Fibroblast of skin of back (primary cell): ENCODE measurements around the gene WDFY3. TPM values are rescaled to one million over a fixed set of nuclear protein-coding genes. Genes with fewer than 3 reads are reported as not detected.

ENCODE experiments used
- DNase-seq: peaks from one replicate; pipeline ENCODE4 v3.0.0-alpha.2; 2013
- polyA plus RNA-seq, 2 experiments: library from polyadenylated mRNA; unstranded; fragments of 120-200 nt; gene quantifications; one replicate each; pipeline ENCODE4 v1.2.1, GENCODE V29; 2013; ENCODE audit not compliant: insufficient read length in 2 of 2

Gene WDFY3, protein sequence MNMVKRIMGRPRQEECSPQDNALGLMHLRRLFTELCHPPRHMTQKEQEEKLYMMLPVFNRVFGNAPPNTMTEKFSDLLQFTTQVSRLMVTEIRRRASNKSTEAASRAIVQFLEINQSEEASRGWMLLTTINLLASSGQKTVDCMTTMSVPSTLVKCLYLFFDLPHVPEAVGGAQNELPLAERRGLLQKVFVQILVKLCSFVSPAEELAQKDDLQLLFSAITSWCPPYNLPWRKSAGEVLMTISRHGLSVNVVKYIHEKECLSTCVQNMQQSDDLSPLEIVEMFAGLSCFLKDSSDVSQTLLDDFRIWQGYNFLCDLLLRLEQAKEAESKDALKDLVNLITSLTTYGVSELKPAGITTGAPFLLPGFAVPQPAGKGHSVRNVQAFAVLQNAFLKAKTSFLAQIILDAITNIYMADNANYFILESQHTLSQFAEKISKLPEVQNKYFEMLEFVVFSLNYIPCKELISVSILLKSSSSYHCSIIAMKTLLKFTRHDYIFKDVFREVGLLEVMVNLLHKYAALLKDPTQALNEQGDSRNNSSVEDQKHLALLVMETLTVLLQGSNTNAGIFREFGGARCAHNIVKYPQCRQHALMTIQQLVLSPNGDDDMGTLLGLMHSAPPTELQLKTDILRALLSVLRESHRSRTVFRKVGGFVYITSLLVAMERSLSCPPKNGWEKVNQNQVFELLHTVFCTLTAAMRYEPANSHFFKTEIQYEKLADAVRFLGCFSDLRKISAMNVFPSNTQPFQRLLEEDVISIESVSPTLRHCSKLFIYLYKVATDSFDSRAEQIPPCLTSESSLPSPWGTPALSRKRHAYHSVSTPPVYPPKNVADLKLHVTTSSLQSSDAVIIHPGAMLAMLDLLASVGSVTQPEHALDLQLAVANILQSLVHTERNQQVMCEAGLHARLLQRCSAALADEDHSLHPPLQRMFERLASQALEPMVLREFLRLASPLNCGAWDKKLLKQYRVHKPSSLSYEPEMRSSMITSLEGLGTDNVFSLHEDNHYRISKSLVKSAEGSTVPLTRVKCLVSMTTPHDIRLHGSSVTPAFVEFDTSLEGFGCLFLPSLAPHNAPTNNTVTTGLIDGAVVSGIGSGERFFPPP (N-terminal part only)
- 16.3 TPM for polyA plus RNA-seq (2013, experiment 1 of 2; ENCODE audit: insufficient read length)
- 21.3 TPM for polyA plus RNA-seq (2013, experiment 2 of 2; ENCODE audit: insufficient read length)

DNA sequence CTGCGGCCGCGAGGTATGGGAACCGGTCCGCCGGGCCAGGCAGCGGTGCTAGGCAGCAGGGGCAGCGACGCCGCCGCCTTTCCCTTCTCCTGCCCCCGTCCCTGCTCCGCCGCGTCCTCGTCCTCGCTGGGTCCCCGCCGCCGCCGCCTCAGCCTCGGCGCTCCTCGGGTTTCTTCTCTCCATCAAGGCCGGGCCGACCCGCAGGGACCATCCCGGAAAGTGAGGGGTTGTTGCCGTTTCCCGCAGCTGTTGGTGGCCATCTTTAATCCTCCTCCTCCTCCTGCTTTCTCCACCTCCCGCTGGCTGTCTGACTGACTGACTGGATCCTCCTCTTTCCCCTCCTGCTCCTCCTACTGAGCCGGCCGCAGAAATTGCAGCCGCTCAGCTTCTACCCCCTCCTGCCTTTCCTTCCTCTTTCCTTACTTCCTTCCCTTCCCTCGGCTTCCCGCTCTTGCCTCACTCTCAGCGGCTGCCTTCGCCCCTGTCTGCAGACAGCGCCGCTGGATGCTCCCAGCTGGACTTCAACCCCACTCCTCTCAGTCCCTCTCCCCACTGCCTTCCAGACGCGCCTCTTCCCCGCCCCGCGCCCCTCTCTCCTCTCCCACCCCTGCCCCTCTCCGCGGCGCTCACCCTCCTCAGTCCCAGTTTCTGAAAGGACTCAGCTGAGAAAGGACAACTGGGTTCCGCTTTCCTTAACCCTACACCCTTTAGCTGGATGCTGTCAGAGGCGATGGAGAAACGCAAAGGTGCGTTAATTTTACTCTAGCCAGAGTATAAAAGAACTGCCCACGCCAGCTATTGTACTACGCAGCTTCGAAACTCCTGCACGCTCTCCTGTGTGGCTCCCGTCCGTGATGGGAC is at the start of gene WDFY3:
Gene WDFY3 (minus strand): TSS at position 309 of the 861 bp plus-strand sequence. CDS start 106,099 bp downstream, outside the sequence.
- DNase-seq = peak; percentile 93

DNA sequence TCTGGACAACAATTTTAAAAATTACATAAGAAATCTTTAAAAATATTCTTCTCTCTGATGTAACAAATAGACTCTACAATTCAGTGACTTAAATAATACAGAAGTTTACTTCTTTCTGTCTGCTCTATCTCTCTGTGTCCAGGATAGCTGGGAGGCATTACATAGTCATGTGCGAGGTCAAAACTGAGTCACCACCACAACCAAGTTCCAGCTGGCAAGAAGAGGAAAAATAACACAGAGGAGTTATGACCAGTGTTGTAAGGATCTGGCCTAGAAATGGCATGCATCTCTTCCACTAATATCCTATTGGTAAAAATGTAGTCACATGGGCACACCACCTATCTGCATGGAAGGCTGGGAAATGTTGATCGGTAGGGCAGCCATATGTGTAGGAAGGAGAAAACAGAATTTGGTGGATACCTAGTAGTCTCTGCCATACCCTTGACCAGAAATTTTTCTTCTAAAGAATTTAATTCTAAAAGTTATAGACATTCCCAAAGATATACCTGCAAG is 39.4 kb upstream of the WDFY3 start:
- peak; percentile 84 for DNase-seq

DNA sequence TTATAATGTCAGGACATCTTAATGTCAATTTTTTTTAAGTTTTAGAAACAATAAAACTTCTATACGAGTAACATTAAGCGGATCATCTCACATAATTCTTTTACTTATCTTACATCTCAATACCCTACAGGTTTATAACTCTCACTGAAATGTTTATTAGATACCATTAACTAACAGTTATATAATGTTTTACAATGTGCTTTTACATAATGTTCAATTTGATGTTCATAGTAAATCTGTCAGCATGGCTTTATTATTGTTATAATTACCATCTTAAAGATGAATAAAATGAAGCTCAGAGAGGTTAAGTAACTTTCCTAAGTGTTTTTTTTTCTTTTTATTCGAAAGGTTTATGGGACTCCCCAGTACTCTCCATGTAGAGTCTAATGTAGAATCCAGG is 33.9 kb upstream of the WDFY3 start:
- DNase-seq = no peak

- DNase-seq = peak; percentile 78
These were observed 28.9 kb upstream of the WDFY3 start for GRCh38 chr4:84995386-84995785.

DNA sequence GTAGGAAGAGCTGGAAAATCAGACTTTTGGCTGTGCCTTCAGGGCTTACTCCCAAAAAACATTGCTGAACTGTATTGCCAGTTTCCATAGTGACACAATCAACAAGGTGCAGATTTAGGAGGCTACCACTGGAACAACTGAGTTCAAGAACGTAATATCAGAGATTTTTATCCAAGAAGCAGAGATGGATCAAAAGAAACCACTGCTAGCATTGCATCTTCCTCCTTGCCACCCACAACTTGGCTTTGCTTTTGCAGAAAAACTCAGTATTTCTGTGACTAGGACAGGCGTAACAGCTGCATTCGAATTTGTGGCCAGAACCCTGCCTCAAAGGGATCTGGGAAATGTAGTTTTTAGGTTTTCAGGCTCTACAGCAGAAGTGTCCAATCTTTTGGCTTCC is 27.8 kb upstream of the WDFY3 start:
- DNase-seq = no peak

DNA sequence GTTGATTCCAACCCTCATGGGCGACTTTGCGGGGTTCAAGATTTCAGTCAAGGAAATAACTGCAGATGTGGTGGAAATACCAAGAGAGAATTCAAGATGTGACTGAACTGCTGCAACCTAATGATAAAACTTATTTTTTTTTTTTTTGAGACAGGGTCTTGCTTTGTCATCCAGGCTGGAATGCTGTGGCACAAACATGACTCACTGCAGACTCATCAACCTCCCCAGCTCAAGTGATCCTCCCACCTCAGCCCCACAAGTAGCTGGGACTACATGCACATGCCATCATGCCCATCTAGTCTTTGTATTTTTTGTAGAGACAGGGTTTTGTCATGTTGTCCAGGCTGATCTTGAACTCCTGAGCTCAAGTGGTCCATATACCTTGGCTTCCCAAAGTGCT is 19.5 kb upstream of the WDFY3 start:
- DNase-seq = peak; percentile 91

DNA sequence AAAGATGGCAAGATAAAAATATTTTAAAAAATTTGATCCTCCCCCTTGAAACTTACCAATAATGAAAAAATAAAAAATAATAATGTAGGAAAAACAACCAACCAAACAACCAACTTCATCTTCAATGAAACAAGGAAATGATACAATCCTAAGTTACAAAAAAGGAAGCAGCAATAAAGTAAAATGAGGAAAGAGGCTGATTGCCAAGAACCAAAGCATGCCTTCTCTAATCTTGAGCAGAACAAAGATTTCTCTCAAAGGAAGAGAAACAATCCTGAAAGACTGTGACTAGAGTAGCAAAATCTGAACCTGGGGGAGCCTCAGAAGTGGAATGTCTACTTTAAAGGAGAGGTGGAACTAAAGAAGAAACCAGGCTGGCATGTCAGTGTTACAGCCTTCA is 10.9 kb upstream of the WDFY3 start:
- DNase-seq = no peak

- no peak for DNase-seq
These were observed 7.4 kb upstream of the WDFY3 start for GRCh38 chr4:84973856-84974255.

- peak; percentile 67 for DNase-seq
These were observed 4.9 kb upstream of the WDFY3 start for GRCh38 chr4:84971319-84971932.

GRCh38 chr4:84968925-84969324 is 2.4 kb upstream of the WDFY3 start:
- no peak for DNase-seq

- DNase-seq = no peak
These were observed 777 bp upstream of the WDFY3 start for GRCh38 chr4:84967243-84967690.

DNA sequence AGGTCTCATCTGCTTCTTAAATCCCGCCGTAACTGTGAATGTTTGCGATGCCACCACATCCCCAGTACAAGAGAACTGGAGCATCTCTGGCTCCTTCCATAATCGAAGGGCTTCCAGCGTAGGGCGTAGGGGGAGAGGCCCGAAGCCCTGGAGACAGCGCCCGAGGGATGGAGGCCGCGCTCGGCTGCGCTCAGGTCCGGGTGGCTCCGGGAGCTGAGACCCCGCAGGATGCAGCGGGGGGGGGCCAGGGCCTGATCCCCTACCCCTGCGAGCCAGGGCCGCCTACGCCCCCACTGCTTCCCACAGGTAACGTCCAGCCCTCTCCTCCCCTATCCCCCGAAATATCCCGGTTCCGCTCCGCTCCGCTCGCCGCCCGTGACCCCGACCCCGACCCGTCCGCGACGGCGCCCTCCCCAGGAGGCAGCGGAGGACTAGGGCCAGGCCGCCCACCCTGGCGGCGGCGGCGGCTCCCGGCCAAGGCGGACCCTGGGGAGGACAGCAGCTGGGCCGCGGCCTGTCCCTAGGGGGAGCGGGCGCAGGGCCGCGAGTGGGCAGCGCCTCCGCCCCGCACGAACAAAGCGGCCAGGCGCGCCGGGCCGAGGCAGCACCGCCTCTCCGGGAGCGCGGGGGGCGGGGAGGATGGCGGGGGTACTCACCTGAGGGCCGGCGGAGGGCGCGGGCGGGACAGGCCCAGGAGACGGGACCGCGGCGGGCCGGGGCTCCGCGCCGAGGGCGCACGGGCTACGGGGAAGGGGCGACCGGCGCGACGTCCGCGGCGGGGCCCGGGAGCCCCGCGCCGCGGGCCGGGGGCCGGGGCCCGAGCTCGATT is 723 bp downstream of the WDFY3 start:
- peak; percentile 48 for DNase-seq

DNA sequence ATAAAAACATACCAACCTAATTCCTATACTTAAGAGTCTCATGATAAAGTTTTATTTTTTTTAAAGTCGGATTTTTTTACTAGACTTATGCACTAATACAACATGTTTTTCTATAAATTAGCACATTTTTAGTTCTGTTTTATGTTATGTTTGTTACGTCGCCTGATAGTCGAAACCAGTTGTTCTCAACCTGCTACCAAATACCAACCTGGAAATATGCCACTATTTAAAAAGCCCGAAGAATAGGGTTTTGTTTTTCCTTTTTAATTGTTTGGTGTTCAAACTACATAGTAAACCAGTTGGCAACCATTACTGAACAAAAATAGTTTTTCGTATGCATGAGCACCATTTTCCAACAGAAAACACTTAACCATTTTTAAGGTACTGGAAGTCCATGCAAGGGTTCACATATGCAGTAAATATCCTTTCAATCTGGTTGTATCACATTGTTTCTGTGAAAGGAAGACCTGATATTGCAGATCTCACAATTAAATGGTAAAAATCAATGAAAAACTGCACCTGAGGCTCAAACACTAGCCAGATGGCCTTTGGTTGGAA is 1.4 kb downstream of the WDFY3 start:
- no peak for DNase-seq

- no peak for DNase-seq
These were observed 4.4 kb downstream of the WDFY3 start for GRCh38 chr4:84962102-84962501.

DNA sequence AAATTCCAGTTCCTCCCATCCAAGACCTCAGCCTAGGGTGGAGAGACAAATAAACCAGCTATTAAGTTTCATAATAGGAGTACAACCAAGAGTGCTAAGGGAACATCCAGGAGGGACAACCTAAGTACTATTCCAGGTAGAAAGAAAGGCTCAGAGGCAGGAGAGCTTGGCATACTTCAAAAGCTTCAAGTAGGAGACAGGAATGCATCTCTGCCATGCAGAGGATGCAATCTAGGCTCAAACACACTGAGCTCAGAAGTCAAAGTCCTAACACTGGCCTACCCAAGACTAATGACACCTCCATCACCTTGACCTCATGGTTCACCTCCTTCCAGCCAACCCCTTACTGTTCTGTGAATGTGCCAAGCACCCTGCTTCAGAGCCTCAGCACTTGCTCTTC is 8.1 kb downstream of the WDFY3 start:
- DNase-seq = no peak

DNA sequence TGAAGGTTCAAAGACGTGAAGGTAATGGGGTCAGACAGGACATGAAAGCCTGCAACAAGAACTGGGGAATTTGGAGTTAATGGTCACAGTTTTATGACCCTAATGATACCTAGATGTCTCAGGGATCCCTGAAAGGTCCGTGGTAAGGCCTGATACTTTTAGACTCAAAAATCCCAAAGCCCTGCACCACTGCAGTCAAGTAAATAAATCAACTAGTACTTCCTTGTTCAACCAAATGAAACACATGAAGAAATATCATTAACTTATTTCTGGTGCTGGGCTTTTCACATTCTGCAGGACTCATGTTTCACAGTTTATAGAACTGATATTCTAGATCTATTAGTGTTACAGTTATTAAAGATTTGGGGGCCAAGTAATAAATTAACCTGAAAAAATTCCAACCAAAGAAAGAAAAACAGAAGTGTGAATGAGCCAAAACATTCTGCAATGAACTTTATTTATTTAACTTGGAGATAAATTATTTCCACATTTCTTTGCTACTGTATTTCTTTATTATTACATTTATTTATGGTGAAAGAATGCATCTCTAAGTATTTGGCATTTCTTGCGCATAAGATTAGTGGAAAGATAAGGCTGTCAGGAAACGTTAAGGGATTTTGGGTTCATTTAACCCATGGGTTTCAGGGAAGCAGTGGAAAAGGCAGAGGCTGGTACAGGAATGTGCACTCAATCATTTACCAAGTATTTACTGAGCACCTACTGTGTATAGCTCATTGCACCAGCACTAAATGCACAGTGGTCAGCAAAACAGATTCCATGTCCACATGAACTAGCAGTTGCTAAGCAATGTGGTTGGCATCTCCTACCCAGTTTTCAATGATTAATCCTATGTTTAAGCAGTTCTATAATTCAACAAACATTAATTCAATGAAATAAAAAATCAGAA is 8.7 kb downstream of the WDFY3 start:
- DNase-seq = peak; percentile 19

GRCh38 chr4:84956014-84956413 is 10.5 kb downstream of the WDFY3 start:
- no peak for DNase-seq

- no peak for DNase-seq
These were observed 11.4 kb downstream of the WDFY3 start for GRCh38 chr4:84954982-84955567.
